Measurements from ENCODE around the gene CNNM2. TPM values are rescaled to one million over a fixed set of nuclear protein-coding genes. Genes with fewer than 3 reads are reported as not detected.

Gene CNNM2
- total RNA-seq, 6 donors from 2014 or later = 6.4 to 33.5 (median 11.7) TPM

DNA sequence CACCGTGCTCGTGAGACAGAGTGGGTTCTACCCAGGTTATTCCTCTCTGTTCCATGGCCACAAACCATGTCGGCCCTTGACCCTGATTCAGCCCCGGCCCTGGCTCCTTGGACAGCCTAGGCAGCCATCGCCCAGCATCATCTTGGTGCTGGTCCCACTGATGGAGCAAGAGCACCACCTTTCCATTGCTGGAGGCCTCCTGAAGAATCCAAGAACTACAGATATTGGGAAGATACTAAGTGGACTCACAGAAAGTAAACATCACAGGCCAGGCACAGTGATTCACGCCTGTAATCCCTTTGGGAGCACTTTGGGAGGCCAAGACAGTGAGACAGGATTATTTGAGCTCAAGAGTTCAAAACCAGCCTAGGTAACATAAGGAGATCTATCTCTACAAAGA, 149.9 kb downstream of the CNNM2 start:
- 92 to 93% methylated on average over 5 to 6 of the region's 6 CpGs for WGBS, 2 donors
- H3K36me3 ChIP-seq = peaks cover 0 to 13% (median 0%) of the 10 kb centered on the region in 4 donors
- no peaks in the 10 kb centered on the region for H3K27me3 ChIP-seq
- H3K9me3 ChIP-seq = no peaks in the 10 kb centered on the region
- no peak overlapping the region for H3K27ac ChIP-seq
- DNase-seq (no peak), ATAC-seq (ENCODE audit: low FRiP score in 2 of 2) (no peak)
- peaks cover 0 to 4% (median 2%) of the 10 kb centered on the region in 4 donors for H3K4me1 ChIP-seq
- no peak overlapping the region for H3K4me3 ChIP-seq
- no peak for TF ChIP-seq POLR2A (IDR thresholded peaks at IDR 0.05)
- TF ChIP-seq POLR2AphosphoS5 (IDR thresholded peaks at IDR 0.05) = no peak
- TF ChIP-seq EP300 (IDR thresholded peaks at IDR 0.05) = no peak

DNA sequence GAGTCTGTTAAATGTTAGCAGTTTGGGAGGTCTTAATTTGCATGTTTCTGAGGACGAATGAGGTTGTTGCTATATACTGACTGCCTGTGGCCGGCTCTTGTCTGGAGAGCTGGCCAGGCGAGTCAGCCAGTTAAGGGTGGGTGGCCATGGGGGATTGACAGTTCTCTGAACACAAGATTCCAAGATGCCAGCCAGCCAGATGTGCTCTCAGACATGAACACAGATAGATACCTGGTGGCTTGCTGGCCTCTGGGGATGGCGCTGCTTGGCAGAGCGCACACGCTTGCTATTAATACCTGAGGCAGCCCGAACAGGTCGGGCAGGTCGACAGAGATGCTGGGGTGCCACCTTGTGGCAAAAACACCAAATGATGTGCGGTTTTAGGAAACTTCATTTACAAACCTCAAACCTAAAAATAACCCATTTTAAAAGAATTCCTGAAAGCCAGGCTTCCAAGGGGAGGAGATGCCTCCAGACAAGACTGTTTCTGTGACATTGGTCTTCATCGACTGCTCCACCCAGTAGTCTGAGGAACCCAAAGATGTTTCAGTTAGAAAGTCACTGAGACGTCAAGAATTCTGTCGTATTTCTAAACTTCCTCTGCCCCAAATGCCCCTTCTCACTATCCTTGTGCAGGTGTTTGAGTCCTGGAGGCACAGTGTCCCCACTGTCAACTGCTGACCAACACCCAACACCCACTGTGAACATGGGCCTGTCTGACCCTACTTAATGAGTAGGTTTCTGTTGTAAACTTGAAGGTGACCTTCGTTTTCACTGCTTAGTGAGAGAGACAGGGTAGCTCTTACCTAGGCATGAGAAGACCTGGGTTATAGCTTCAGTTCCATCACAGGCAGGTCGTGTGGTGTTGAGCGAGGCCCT, 151.6 kb downstream of the CNNM2 start:
- no peaks in the 10 kb centered on the region for H3K9me3 ChIP-seq
- ATAC-seq (ENCODE audit: low FRiP score in 2 of 2) = peak; percentile 42 to 54
- H3K4me1 ChIP-seq = peaks cover 0 to 4% (median 2%) of the 10 kb centered on the region in 4 donors
- 42 to 59% methylated on average over 9 to 16 of the region's 16 CpGs for WGBS, 2 donors
- no peak overlapping the region for H3K4me3 ChIP-seq
- no peaks in the 10 kb centered on the region for H3K27me3 ChIP-seq
- H3K36me3 ChIP-seq = peaks cover 0 to 14% (median 0%) of the 10 kb centered on the region in 4 donors
- DNase-seq = peak; percentile 24 to 63
- TF ChIP-seq POLR2AphosphoS5 (IDR thresholded peaks at IDR 0.05) = no peak
- no peak for TF ChIP-seq POLR2A (IDR thresholded peaks at IDR 0.05)
- TF ChIP-seq, protein P1, sequence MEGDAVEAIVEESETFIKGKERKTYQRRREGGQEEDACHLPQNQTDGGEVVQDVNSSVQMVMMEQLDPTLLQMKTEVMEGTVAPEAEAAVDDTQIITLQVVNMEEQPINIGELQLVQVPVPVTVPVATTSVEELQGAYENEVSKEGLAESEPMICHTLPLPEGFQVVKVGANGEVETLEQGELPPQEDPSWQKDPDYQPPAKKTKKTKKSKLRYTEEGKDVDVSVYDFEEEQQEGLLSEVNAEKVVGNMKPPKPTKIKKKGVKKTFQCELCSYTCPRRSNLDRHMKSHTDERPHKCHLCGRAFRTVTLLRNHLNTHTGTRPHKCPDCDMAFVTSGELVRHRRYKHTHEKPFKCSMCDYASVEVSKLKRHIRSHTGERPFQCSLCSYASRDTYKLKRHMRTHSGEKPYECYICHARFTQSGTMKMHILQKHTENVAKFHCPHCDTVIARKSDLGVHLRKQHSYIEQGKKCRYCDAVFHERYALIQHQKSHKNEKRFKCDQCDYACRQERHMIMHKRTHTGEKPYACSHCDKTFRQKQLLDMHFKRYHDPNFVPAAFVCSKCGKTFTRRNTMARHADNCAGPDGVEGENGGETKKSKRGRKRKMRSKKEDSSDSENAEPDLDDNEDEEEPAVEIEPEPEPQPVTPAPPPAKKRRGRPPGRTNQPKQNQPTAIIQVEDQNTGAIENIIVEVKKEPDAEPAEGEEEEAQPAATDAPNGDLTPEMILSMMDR (IDR thresholded peaks at IDR 0.05) = peak; percentile 10 to 66 (median 56)
- H3K27ac ChIP-seq = no peak overlapping the region

DNA sequence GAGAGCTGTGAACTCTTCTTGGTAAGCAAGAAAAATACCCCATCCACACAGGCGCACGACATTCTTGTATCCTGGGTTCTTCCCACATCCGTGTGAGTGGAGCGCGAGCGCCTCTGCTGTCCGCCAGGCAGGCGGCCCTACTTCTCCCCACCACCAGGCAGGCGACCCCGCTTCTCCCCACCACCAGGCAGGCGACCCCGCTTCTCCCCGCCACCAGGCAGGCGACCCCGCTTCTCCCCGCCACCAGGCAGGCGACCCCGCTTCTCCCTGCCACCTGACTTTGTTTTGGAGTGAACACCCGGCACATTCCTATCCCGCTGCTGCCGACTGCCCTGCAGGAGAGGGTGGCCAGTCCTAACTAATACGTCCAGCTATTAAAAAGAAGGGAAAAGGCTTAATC, 154.2 kb downstream of the CNNM2 start:
- Histone ChIP-seq H3K36me3 (peaks cover 3 to 35% (median 12%) of the 10 kb centered on the region in 4 donors), H3K9me3 (no peaks in the 10 kb centered on the region), H3K27ac (no peak overlapping the region), H3K4me1 (peaks cover 0 to 4% (median 2%) of the 10 kb centered on the region in 4 donors), H3K4me3 (no peak overlapping the region), H3K27me3 (no peaks in the 10 kb centered on the region)
- ATAC-seq (ENCODE audit: low FRiP score in 2 of 2) (no peak), DNase-seq (peak in 1 of 2 donors; percentile 53)
- 96% methylated on average over 22 of the region's 22 CpGs for WGBS, 2 donors
- TF ChIP-seq EP300 (IDR thresholded peaks at IDR 0.05) (no peak), POLR2A (IDR thresholded peaks at IDR 0.05) (no peak), POLR2AphosphoS5 (IDR thresholded peaks at IDR 0.05) (no peak)
- TF ChIP-seq, protein P1 (IDR thresholded peaks at IDR 0.05) = no peak

DNA sequence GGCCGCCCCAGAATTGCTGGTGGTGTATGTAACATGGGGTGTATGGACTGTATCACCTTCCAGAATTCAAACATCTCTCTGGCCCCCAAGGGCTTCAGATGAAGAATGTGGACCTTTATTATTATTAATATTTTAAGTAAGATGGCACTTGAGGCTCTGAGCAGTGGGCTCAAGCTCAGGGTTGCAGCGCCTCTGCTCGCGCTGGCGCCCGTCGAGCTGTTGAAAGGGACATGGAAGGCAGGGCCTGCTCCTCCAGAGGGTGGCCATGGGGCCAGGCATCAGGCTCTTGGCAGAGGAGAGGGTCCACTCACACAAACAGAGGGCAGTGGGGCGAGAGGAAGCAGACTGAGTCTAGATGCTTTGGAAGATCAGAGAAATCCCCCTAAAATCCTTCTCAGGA, 154.8 kb downstream of the CNNM2 start:
- 94 to 98% methylated on average over 7 to 8 of the region's 8 CpGs for WGBS, 2 donors
- Histone ChIP-seq H3K4me3 (no peak overlapping the region), H3K27ac (no peak overlapping the region), H3K9me3 (no peaks in the 10 kb centered on the region), H3K36me3 (peaks cover 3 to 40% (median 13%) of the 10 kb centered on the region in 4 donors), H3K27me3 (no peaks in the 10 kb centered on the region), H3K4me1 (peaks cover 0 to 4% (median 2%) of the 10 kb centered on the region in 4 donors)
- TF ChIP-seq, protein P1 (IDR thresholded peaks at IDR 0.05) = no peak
- no peak for TF ChIP-seq POLR2AphosphoS5 (IDR thresholded peaks at IDR 0.05)
- no peak for TF ChIP-seq POLR2A (IDR thresholded peaks at IDR 0.05)
- DNase-seq (peak in 1 of 2 donors; percentile 55), ATAC-seq (ENCODE audit: low FRiP score in 2 of 2) (no peak)

DNA sequence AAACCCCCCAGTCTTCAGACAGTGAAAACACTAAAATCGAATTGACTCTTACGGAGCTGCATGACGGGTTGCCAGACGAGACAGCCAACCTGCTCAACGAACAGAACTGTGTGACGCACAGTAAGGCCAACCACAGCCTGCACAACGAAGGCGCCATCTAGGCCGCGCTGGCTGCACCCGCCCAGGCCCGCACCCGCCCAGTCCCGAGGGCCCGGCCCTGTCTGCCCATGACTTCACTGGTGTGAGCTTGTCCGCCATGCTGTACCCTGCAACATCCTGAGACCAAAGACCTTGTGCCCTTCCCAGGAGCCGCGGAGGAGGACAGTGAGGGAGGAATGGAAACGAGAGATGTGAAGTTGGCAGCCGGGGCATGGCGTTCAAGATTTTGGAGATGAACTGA, 158.9 kb downstream of the CNNM2 start:
- DNase-seq (peak in 1 of 2 donors; percentile 76), ATAC-seq (ENCODE audit: low FRiP score in 2 of 2) (no peak)
- Histone ChIP-seq H3K27me3 (no peaks in the 10 kb centered on the region), H3K9me3 (no peaks in the 10 kb centered on the region), H3K4me3 (no peak overlapping the region), H3K36me3 (peaks cover 3 to 34% (median 13%) of the 10 kb centered on the region in 4 donors), H3K4me1 (no peaks in the 10 kb centered on the region), H3K27ac (no peak overlapping the region)
- 93% methylated on average over 21 of the region's 21 CpGs for WGBS, 2 donors
- TF ChIP-seq, protein P1 (IDR thresholded peaks at IDR 0.05) = no peak
- TF ChIP-seq POLR2A (IDR thresholded peaks at IDR 0.05) (no peak), EP300 (IDR thresholded peaks at IDR 0.05) (no peak), POLR2AphosphoS5 (IDR thresholded peaks at IDR 0.05) (no peak)
